ENCODE results near the gene SMIM1. TPM values are rescaled to one million over a fixed set of nuclear protein-coding genes. Genes with fewer than 3 reads are reported as not detected.

The SMIM1 gene
- total and polyA plus RNA-seq, 8 donors = 3.1 to 15.1 (median 6.4) TPM

- FAIRE-seq (no peak), DNase-seq (peak in 2 of 6 donors; percentile 45 to 55), ATAC-seq (peak in 1 of 4 donors; percentile 17)
- H3K9me3 ChIP-seq = no peaks in the 10 kb centered on the region
- intact Hi-C loops (cut with DNase I) = no loop called here
- WGBS, 2 donors = 68 to 70% methylated on average over 13 of the region's 13 CpGs
- H3K27ac ChIP-seq = no peak overlapping the region
- no peak overlapping the region for H3K4me3 ChIP-seq
- TF ChIP-seq CTCF (IDR thresholded peaks at IDR 0.05) = no peak
- H3K27me3 ChIP-seq = no peaks in the 10 kb centered on the region
- H3K4me1 ChIP-seq = no peaks in the 10 kb centered on the region
- H3K36me3 ChIP-seq = peaks cover 3 to 69% (median 30%) of the 10 kb centered on the region in 3 donors
Measured at GRCh38 chr1:3785045-3785444, 12.5 kb downstream of the SMIM1 start.

- Histone ChIP-seq H3K4me3 (no peak overlapping the region), H3K27me3 (no peaks in the 10 kb centered on the region), H3K36me3 (peaks cover 3 to 64% (median 30%) of the 10 kb centered on the region in 3 donors), H3K4me1 (no peaks in the 10 kb centered on the region), H3K27ac (no peak overlapping the region), H3K9me3 (no peaks in the 10 kb centered on the region)
- ATAC-seq (peak in 1 of 4 donors; percentile 42), DNase-seq (peak in 2 of 6 donors; percentile 20 to 51), FAIRE-seq (no peak)
- intact Hi-C loops (cut with DNase I) = no loop called here
- no peak for TF ChIP-seq CTCF (IDR thresholded peaks at IDR 0.05)
- 77 to 88% methylated on average over 14 of the region's 14 CpGs for whole genome bisulfite sequencing, 2 donors
Measured at GRCh38 chr1:3785456-3786157, 13.1 kb downstream of the SMIM1 start.

DNA sequence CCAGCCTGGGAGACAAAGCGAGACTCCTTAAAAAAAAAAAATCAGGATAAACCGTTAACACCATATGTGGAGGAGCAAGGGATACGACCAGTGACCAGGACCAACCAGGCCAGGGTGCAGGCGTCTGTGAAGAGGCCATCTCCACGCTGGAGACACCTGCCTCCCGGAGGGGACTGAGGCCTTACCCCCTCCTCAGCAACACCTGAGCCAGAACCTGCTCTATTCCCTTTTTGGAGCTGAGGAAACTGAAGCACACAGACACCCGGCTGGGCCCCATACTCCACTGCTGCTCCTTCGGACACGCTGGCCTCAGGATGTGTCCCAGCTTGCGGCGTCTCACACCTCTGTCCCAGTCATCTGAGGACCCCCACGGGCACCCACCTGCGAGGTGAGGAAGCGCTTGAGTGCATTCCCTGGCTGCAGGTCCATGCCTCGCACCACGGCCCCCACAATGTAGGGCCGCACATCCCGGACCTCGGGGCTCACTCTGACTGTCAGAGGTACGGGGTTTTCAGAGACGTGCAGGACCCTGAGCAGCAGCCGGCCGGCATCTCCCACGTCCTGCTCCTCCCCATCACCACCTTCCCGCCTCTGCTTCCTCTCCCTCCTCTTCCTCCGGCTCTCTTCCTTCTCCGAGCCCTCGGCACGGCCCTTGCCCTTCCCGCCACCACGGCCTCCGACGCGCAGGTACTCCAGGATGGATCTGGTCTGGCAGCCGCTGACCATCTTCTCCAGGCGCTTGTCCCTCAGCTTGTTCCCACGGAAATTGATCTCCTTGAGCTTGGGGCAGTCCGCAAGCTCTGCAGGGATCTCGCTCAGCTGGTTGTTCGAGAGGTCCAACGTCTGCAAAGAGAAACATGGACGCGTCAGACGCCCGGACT is 14.2 kb downstream of the SMIM1 start:
- Histone ChIP-seq H3K9me3 (no peaks in the 10 kb centered on the region), H3K4me3 (no peak overlapping the region), H3K36me3 (peaks cover 0 to 53% (median 23%) of the 10 kb centered on the region in 3 donors), H3K4me1 (no peaks in the 10 kb centered on the region), H3K27me3 (no peaks in the 10 kb centered on the region), H3K27ac (no peak overlapping the region)
- ATAC-seq = no peak
- 89 to 91% methylated on average over 45 of the region's 45 CpGs for WGBS, 2 donors
- intact Hi-C loops (cut with DNase I) = no loop called here
- TF ChIP-seq CTCF (IDR thresholded peaks at IDR 0.05) = no peak
- peak in 2 of 6 donors; percentile 35 to 61 for DNase-seq
- FAIRE-seq = no peak

- no peak for ATAC-seq
- TF ChIP-seq CTCF (IDR thresholded peaks at IDR 0.05) = no peak
- intact Hi-C loops (cut with DNase I) = no loop called here
- H3K4me1 ChIP-seq = no peaks in the 10 kb centered on the region
- no peak overlapping the region for H3K27ac ChIP-seq
- DNase-seq = peak in 2 of 6 donors; percentile 30 to 37
- no peaks in the 10 kb centered on the region for H3K9me3 ChIP-seq
- 78 to 80% methylated on average over 10 of the region's 10 CpGs for WGBS, 2 donors
- H3K4me3 ChIP-seq = no peak overlapping the region
- H3K36me3 ChIP-seq = peaks cover 0 to 47% (median 17%) of the 10 kb centered on the region in 3 donors
- H3K27me3 ChIP-seq = no peaks in the 10 kb centered on the region
- FAIRE-seq = no peak
Measured at GRCh38 chr1:3787349-3787715, 14.8 kb downstream of the SMIM1 start.
